Measurements from ENCODE around the gene NIT2. TPM values are rescaled to one million over a fixed set of nuclear protein-coding genes. Genes with fewer than 3 reads are reported as not detected.
"Not testable (repeated sequence)": the region's sequence is repeated elsewhere in the genome, so short reads cannot be mapped to it uniquely, and the experiment has no call there.

Gene NIT2
- total RNA-seq, 6 donors from 2014 or later, result 18.4 to 37.6 (median 26.7) TPM

DNA sequence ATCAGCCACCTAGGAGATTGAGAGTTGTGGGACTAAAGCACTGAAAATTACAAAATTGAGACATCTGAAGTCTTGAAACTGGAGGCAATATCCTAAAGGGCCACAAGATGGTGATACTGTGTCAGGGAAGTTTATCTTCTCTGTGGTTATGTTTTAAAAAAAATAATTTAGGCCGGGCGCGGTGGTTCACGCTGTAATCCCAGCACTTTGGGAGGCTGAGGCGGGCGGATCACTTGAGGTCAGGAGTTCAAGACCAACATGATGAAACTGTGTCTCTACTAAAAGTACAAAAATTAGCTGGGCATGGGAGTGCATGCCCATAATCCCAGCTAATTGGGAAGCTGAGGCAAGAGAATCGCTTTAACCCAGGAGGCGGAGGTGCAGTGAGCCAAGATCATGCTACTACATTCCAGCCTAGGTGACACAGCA, 17.9 kb upstream of the NIT2 start:
- WGBS, 2 donors, result 35 to 45% methylated on average over 8 of the region's 8 CpGs
- peaks cover 0 to 54% (median 20%) of the 10 kb centered on the region in 4 donors for H3K36me3 ChIP-seq
- DNase-seq, result no peak
- peaks cover 0 to 4% (median 0%) of the 10 kb centered on the region in 4 donors for H3K4me1 ChIP-seq
- no peaks in the 10 kb centered on the region for H3K27me3 ChIP-seq
- peak in 1 of 2 donors; percentile 91 for ATAC-seq (ENCODE audit: low FRiP score in 2 of 2)
- TF ChIP-seq, protein P1, sequence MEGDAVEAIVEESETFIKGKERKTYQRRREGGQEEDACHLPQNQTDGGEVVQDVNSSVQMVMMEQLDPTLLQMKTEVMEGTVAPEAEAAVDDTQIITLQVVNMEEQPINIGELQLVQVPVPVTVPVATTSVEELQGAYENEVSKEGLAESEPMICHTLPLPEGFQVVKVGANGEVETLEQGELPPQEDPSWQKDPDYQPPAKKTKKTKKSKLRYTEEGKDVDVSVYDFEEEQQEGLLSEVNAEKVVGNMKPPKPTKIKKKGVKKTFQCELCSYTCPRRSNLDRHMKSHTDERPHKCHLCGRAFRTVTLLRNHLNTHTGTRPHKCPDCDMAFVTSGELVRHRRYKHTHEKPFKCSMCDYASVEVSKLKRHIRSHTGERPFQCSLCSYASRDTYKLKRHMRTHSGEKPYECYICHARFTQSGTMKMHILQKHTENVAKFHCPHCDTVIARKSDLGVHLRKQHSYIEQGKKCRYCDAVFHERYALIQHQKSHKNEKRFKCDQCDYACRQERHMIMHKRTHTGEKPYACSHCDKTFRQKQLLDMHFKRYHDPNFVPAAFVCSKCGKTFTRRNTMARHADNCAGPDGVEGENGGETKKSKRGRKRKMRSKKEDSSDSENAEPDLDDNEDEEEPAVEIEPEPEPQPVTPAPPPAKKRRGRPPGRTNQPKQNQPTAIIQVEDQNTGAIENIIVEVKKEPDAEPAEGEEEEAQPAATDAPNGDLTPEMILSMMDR (IDR thresholded peaks at IDR 0.05), result peak; percentile 26 to 66 (median 52)
- no peak for TF ChIP-seq EP300 (IDR thresholded peaks at IDR 0.05)
- no peak overlapping the region for H3K27ac ChIP-seq
- no peak overlapping the region for H3K4me3 ChIP-seq
- H3K9me3 ChIP-seq, result no peaks in the 10 kb centered on the region

DNA sequence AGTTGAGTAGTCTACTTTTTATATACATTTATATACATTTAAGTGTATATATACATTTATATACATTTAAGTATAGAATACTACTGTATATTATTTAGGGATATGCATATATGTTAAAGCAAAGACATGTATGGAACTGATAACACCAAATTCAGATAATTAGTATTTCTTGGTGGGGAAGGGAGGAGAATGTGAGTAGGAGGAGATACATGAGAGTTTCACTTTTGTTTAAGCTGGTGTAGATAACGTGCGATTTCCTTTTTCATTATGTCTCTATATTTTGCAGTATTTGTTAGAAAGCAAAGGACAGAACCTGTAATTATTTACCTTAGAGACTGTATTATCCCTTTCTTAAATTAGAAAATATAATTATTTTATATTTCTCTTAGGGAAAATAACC, 16.6 kb upstream of the NIT2 start:
- H3K36me3 ChIP-seq, result peaks cover 0 to 44% (median 20%) of the 10 kb centered on the region in 4 donors
- no peak overlapping the region for H3K27ac ChIP-seq
- 47 to 56% methylated on average over 2 of the region's 2 CpGs for WGBS, 2 donors
- no peaks in the 10 kb centered on the region for H3K9me3 ChIP-seq
- H3K4me1 ChIP-seq, result peaks cover 0 to 4% (median 0%) of the 10 kb centered on the region in 4 donors
- ATAC-seq (ENCODE audit: low FRiP score in 2 of 2), result no peak
- no peaks in the 10 kb centered on the region for H3K27me3 ChIP-seq
- TF ChIP-seq EP300 (IDR thresholded peaks at IDR 0.05) (no peak), POLR2AphosphoS5 (IDR thresholded peaks at IDR 0.05) (no peak), POLR2A (IDR thresholded peaks at IDR 0.05) (no peak)
- H3K4me3 ChIP-seq, result no peak overlapping the region
- DNase-seq, result no peak

DNA sequence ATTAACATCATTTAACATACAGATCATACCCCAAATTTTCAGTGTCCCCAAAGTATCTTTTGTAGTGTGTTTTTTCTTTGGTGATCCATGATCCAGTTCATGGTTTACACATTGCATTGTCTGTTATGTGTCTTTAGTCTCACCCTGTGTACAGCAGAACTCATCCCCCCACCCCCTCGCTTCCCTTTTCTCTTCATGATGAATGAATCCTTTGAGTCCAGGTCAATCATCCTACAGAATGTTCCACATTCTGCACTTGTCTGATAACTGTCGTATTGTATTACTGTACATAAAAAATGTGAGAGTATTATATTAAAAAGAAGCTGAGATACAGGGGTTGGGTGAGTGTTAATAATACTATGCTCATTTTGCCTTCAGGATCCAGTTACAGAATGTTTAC, 14.6 kb upstream of the NIT2 start:
- no peak for ATAC-seq (ENCODE audit: low FRiP score in 2 of 2)

DNA sequence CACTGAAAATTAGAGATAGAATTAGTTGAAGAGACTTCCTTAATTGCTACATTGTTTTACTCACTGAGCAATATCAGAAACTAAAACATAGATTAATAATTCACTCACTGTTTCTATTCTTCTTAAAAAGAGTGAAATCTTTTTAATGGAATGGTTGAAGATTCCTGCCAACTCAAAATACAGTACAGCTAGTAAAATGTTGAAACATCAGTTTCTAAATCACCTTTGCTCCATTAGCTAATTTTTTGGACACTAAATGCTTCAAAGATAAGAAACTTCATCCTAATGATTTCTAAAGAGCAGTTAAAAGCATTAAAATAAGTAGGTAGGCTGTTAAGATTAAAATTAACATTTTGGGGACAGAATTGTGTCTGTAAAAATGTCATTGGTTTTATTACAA, 10.5 kb upstream of the NIT2 start:
- H3K9me3 ChIP-seq, result no peaks in the 10 kb centered on the region
- no peak overlapping the region for H3K27ac ChIP-seq
- DNase-seq (no peak), ATAC-seq (ENCODE audit: low FRiP score in 2 of 2) (no peak)
- H3K27me3 ChIP-seq, result no peaks in the 10 kb centered on the region
- TF ChIP-seq POLR2A (IDR thresholded peaks at IDR 0.05) (no peak), POLR2AphosphoS5 (IDR thresholded peaks at IDR 0.05) (no peak), EP300 (IDR thresholded peaks at IDR 0.05) (no peak)
- TF ChIP-seq, protein P1 (IDR thresholded peaks at IDR 0.05), result no peak
- H3K36me3 ChIP-seq, result peaks cover 0 to 45% (median 15%) of the 10 kb centered on the region in 4 donors
- H3K4me3 ChIP-seq, result no peak overlapping the region
- H3K4me1 ChIP-seq, result no peaks in the 10 kb centered on the region

More for the DNA sequence above, 14.6 kb upstream of the NIT2 start:
- TF ChIP-seq POLR2A (IDR thresholded peaks at IDR 0.05), result no peak
- TF ChIP-seq EP300 (IDR thresholded peaks at IDR 0.05), result no peak
- TF ChIP-seq POLR2AphosphoS5 (IDR thresholded peaks at IDR 0.05), result no peak
- TF ChIP-seq, protein P1 (IDR thresholded peaks at IDR 0.05), result no peak
- H3K36me3 ChIP-seq, result peaks cover 0 to 50% (median 17%) of the 10 kb centered on the region in 4 donors
- 95 to 97% methylated on average over 2 of the region's 2 CpGs for WGBS, 2 donors
- no peaks in the 10 kb centered on the region for H3K9me3 ChIP-seq
- peaks cover 0 to 4% (median 0%) of the 10 kb centered on the region in 4 donors for H3K4me1 ChIP-seq
- no peaks in the 10 kb centered on the region for H3K27me3 ChIP-seq
- DNase-seq, result no peak
- no peak overlapping the region for H3K4me3 ChIP-seq
- no peak overlapping the region for H3K27ac ChIP-seq

DNA sequence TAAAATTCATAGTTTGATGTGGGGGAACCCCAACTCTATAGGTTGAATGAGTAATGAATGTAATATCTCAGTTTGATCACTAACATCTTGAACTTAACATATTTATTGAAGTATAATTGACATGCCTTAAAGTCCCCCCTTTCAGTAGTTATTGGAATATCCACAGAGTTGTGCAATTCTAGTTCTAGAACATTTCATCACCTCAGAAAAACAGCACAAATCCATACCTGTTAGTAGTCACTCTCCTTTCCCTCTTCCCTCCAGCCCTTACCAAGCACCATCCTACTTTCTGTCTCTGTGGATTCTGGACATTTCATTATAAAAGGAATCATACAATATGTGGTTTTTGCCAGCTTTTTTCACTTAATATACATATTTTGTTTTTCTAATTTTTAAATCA, 8.7 kb upstream of the NIT2 start:
- H3K9me3 ChIP-seq, result no peaks in the 10 kb centered on the region
- H3K4me1 ChIP-seq, result no peaks in the 10 kb centered on the region
- H3K27ac ChIP-seq, result no peak overlapping the region
- ATAC-seq (ENCODE audit: low FRiP score in 2 of 2) (no peak), DNase-seq (no peak)
- H3K36me3 ChIP-seq, result peaks cover 0 to 27% (median 4%) of the 10 kb centered on the region in 4 donors
- TF ChIP-seq POLR2A (IDR thresholded peaks at IDR 0.05), result no peak
- TF ChIP-seq, protein P1 (IDR thresholded peaks at IDR 0.05), result no peak
- no peak for TF ChIP-seq EP300 (IDR thresholded peaks at IDR 0.05)
- no peaks in the 10 kb centered on the region for H3K27me3 ChIP-seq
- H3K4me3 ChIP-seq, result no peak overlapping the region

DNA sequence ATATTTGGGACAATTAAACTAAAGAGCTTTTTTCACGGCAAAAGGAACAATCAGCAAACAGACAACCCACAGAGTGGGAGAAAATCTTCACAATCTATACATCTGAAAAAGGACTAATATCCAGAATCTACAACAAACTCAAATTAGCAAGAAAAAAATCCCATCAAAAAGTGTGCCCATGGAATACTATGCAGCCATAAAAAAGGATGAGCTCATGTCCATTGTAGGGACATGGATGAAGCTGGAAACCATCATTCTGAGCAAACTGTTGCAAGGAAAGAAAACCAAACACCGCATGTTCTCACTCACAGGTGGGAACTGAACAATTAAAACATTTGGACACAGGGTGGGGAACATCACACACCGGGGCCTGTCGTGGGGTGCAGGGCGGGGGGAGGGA, 7.2 kb upstream of the NIT2 start:
- not testable (repeated sequence) for H3K4me1 ChIP-seq; ATAC-seq (ENCODE audit: low FRiP score in 2 of 2); H3K9me3 ChIP-seq; H3K27ac ChIP-seq; H3K4me3 ChIP-seq; H3K27me3 ChIP-seq
- WGBS, 2 donors, result 94 to 96% methylated on average over 5 of the region's 5 CpGs
- H3K36me3 ChIP-seq, result peaks cover 0 to 19% (median 2%) of the 10 kb centered on the region in 4 donors
- peak in 1 of 2 donors; percentile 23 for DNase-seq
